HG02678 (cell line): ENCODE results near the gene DOK6.

ENCODE experiments used
- ATAC-seq: cut with Tn5 transposase; IDR thresholded peaks from one replicate; pipeline ENCODE4 v1.9.1; 2021; ENCODE audit warnings: mild to moderate bottlenecking, moderate library complexity; ENCODE audit not compliant: unreplicated experiment

Gene DOK6

DNA sequence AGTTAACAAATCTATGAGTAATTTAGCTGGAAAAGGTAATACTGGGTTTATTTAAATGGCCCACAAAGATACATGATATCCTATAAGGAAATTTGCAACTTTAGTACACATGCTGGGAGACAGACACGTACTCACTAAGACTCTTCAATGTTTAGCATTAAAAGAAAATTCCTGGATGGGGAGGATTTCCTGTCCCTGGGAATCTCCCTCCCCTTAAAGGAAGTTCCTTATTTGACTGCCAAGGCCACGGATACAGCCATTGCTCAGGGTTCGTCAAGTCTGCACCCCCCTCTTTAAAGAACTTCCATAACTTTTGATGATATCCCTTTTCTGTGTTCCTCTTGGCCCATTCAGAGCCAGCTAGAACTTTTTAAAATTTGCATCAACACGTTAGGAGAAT lies 279.4 kb downstream of the DOK6 start:
- no peak for ATAC-seq

DNA sequence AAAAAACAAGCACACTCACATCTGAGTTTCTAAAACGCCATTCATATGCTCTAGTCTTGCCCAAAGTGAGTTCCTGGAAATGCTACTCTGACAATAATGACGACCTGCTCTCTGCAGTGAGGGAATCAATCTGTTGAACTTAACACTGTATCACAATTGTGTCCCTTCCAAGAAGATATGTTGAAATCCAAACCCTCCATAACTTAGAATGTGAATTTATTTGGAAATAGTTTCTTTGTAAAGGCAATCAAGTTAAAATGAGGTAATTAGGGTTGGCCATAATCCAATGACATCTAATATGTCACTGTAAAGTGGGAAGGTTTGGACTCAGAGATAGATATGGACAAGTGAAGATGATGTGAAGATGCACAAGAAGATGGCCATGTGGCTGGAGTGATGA lies 282.5 kb downstream of the DOK6 start:
- no peak for ATAC-seq

DNA sequence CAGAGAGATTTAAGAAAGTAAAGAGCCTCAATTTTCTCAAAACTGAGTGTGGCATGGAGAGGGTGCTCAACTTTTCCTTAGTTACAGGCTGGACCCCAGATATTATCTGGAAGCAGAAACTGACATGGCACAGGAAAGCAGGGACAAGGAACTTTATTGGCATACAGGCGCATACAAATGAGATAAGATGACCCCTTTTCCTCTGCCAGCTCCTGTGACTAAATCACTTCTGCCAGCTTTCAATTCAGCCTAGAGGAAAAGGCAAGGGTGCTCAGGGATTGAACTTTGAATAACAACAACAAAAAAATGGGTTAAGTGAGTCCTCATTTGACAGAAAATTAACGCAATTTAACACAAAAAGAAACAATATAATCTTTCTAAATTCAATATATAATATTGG lies 284.1 kb downstream of the DOK6 start:
- ATAC-seq: no peak

DNA sequence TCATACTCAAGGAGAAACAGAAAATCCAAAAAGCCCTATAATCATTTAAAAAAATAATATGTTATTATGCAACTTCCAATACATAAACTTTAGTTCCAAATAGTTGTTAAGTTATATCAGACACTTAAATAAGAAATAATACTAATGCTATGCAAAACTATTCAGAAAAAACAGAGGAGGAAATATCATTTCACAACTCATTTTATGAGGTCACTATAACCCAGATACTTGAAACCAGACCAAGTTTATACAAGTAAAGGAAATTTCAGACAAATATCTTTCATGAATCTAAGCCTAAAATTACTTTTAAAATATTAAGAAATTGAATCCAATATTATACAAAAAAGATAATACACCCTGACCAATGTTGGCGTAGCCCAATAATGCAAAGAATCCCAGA lies 286.2 kb downstream of the DOK6 start:
- no peak for ATAC-seq

DNA sequence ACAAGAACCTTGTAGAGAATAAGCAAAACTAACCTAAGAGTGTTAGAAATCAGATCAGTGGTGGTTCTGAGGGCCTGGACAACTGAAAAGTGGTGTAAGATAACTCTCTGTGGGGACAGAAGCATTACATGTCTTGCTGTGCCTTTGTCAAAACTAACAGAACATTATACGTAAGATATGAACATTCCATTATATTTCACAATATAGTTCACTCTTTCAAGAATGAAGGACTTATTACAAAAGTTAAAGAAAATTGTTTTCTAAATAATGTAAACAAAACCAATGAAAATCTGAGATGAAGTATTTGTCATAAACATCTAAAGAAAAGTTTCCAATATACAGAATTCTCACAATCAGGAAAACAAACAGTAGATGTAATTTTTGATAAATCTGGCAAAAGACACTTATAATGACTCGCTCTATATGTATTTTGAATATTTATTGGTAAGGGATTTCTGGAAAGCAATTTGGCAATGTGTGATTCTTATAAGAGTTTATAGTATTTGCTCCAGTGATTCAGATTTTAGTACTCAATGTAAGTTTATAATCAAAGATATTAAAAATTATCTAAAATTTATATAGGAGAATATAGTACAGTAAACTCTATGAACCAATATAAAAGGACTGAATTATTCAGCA lies 288.6 kb downstream of the DOK6 start:
- no peak for ATAC-seq

DNA sequence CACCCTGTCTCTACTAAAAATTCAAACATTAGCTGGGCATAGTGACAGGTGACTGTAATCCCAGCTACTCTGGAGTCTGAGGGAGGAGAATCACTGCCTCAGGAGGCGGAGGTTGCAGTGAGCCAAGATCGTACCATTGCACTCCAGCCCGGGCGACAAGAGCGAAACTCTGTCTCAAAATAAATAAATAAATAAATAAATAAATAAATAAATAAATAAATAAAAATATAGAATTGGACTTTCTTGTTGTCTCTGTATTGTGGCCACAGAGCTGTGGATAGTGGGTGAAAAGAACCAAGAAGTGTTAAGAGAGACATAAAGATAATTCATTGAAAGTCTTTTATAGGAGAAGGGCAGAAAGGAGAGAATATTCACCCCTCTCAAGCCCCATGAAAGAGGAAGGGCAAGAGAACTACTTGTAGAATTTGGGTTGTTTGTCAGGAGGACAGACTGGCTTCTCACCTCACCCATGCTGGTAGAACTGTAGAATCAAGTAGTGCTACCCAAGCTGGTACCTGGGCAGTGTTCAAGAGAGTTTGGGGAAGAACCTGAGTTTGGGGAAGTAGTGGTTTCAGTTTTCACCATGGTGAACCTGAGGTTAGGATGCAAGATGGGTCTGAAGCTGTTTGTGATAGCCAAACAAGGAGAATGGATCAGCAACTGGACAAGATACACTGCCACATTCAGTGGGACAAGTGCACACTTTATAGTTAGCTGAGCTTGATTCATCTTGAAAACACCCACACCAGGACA lies 290.5 kb downstream of the DOK6 start:
- peak; percentile 51 for ATAC-seq

DNA sequence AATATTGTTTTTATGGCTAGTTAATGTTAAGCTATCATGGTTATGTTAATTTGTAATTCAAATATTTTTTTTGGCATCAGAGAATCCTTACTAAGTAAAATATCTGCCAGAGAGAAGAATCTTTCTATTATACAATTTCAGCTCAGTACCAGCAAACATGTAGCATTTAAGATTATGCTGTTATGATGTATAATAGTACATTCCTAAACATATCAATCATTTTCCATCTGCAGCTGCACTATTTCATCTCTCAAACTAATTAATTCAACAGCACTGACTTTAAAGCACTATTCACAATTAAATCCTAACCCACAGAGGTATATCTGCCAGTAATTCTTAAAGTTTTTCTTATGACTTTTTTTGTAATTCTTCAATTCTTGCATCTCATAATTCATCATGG lies 296.4 kb downstream of the DOK6 start:
- no peak for ATAC-seq

DNA sequence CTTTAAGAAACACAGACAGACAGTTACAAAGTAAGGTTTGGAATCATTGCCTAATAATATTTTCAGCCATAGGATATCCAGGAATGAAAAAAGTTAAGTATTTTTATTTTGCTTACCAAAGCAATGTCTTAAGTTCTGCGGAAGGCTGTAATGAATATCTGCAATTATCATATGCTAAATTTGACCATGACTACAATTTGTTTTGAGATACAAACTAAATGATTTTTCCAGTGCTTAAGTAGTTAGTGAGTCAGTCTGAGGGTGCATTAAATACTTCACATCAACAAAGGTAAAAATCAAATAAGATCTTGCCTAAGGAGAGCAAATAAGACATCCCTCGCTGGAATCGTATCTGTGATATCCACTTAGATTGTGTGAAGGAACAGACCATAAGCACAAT lies 297.0 kb downstream of the DOK6 start:
- no peak for ATAC-seq

DNA sequence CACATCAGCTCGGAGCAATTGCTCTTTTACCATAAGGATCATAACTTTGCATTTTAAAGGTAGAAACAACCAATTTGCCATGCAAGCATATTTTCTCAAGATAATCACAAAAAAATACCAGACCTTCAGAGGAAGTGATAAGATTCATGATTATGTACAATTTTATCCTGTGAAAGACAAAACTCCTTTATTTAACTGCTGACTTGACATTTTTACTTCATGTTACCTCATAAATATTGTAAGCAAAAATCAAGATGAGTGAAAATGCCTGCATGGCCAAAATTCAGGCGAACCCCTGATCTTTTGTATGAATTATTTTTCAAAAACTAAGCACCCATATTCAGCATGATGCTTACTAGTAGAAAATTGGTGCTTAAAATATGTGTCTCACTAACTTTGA lies 300.6 kb downstream of the DOK6 start:
- no peak for ATAC-seq

DNA sequence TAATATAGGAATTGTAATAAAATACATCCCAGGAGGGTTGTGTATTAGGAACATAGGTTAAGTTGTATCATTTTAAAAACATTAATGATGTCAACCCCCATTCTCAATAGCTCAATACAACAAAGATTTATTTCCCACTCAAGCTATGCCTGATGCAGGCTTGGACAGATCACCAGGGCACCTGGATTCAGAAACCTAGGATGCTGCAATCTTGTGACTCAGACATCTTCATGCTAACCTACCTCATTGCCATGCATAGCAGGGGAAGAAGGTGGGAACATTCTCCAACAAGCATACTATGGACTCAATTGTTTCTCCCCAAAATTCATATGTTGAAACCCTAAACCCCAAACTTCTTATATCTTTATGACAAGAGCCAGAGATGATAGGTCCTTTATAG lies 302.8 kb downstream of the DOK6 start:
- no peak for ATAC-seq

DNA sequence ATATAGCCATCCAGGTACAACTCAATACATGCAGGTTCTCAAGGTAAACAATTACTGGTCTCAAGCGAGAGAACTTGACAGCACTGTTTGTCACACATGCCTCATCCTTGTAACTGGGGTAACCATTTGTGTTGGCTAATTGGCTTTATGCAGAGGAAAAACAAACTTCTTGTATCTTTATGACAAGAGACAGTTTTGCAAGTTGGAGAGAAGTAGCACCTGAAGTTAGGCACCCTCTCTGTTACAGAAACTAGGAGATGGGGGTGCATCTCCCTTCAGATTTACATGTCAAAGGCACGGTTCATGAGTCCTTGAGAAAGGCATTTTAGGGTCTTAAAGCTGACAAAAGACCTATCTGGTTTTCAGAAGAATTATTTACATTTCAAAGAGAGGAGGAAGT lies 305.3 kb downstream of the DOK6 start:
- no peak for ATAC-seq

DNA sequence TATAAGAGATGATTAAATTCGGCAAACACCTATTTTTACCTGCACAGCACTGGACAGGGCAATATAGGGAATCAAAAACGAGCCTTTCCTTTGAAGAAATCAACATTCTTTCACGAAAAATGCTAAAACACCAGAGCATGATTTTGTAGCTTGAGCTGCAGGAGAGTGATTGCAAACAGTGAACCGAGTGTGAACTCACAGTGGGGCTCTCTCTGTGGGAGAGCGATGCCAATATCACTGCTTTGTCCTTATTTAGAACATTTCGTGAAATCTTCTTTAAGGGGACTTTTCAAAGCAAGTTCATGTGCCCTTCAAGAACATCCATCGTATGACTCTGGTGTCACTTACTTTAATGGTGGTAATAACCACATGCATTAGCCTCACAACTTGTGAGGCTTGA lies 308.2 kb downstream of the DOK6 start:
- no peak for ATAC-seq

DNA sequence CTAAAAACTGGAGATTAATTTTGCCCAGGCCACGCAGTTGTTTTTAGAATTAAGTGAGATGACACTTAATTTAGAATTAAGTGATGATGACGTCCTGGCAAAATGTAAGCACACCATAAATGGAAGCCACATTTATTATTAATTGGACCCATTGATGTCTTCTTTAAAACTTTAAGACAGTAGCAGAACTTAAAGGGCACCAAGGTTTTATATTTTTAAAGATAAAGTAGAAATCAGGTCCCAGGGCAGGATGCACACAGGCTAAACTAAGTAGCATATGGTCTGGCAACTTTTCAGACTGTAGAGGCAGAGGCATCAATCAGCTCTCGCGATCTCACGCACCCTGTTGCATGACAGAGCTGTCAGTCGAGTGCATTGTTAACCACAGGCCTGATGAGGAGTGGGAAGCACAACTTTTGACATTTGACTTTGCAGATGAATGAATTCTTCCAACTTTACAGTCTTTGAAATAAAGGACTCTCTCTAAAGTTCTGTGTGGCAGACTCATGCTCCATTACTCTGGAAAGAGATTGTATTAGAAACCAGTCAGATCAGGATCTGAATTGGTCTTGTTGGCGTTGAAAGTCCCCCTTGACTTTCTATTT lies 314.6 kb downstream of the DOK6 start:
- no peak for ATAC-seq

DNA sequence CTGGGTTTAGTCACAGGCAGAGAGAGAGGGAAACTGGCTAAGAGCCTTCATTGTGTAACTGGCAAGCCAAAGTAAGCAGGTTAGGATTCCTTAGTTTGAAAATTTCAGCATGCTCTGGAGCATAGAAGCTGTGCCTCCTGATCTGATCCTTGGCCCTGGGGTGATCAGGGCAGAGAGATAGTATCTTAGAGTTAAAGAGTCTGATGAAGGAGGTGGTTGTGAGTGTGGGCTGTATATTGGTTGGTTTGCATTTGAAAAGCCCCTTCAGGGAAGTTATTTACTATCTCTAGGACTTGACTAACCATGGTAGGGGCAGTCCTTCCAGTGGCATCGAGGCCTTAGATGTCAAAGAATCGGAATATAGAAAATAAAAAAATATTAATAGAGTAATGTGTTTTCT lies 316.9 kb downstream of the DOK6 start:
- ATAC-seq: no peak

DNA sequence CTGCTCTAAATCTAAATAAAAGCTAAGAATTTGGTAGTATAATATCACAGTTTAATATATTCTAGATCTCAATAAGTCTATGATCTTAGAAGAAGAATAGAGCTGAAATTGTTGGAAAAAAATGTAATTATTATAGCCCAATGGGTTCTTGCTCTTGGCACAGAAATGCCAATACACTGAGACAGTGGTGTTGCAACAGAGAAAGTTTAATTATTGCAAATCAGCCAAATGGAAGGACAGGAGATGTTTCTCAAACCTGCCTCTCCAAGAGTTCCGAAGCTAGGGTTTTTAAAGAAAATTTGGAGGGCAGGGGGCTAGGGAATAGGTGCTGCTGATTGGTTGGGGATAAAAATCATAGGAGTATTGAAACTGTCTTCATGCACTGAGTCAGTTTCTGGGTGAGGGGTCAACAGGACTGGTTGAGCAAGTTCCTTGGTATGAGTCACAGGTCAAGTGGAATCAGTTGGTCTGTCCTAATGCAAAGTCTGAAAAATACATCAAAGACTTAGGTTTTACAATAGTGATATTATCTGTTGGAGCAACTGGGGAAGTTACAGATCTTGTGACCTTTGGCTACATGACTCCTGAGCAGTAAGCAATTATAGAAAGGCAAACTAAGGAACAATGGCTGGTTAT lies 318.3 kb downstream of the DOK6 start:
- no peak for ATAC-seq

DNA sequence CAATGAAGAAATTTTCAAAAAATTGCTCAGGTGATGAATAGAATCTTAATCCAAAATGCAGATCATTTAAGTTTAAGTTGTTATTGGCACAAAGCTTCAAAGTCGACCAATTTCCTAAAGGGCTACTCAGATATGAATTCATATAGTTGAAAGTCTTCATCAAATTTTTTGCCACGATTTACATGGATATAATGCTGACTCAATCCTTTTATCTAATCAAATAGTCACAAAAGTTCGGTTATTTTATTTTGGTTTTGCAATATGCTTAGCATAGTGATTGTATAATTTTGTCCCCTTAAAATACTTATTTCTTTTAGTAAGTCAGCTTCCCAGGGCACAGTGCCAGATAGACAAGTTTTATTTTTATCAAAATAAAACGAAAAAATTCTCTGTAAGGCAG lies 319.7 kb downstream of the DOK6 start:
- ATAC-seq: no peak

DNA sequence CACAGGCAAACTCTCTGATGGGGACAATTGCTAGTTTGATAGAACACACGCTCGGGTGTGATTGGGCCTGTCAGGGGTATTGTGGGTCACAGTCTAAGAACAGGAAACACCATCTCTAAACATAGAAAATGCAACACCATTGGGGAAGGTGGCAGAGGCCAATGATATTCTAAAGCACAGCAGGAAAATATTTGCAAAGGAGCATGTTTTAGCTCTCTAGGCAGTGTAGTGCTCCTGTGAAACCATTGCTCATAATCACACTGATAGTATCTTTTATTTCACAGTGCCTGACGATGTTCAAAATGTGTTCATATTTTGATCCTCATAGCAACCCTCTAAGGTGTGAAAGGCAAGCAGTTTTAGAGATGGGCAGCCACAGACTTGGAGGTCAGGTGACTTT lies 322.7 kb downstream of the DOK6 start:
- ATAC-seq: no peak

DNA sequence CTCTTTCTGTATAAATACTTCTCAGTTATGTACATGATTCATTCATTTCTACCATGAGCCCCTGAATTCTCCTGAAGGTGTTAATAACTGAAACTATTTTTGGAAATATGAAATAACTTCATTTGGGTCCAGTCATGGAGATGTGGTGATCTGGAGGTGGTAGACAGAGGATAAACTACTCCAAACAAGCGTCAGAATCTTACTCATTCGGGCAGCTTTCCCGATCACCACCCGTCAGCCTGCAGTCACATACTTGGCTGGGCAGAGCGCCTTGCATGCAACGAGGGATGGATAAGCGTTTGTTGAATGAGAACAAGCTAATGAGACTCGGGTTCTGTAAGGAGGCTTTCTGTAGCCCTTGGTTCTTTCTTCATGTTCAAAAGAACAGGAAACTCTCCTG lies 324.3 kb downstream of the DOK6 start:
- no peak for ATAC-seq

DNA sequence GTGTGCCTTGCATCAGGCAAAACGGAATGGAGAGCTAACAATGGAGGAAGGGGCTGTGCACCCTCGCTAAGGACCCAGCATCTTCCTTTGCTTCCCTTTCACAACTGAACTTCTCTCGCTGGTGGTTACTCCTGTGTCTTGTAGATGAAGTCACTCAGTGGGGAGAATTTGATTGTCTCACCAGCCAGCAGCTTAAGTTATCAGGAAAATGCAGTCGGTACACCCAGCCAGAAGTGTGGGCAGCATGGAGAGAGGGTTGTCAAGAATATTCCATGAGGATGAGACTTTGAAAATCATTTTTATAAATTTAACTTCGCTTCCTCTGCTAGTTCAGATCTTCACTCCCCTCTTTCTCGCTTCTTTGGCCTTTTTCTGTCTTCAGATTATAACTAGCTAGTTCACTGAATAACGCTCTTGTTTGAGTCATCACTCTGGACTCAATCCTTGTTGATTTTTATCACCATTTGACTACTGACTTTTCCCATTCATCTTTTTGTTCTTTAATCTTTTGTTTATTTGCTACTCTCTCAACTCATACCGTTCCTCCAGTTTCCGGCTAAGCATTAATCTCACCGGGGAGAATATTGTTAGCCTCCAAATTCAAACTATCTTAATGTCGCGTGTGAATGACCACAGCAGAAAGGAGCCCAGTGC lies 325.3 kb downstream of the DOK6 start:
- no peak for ATAC-seq

DNA sequence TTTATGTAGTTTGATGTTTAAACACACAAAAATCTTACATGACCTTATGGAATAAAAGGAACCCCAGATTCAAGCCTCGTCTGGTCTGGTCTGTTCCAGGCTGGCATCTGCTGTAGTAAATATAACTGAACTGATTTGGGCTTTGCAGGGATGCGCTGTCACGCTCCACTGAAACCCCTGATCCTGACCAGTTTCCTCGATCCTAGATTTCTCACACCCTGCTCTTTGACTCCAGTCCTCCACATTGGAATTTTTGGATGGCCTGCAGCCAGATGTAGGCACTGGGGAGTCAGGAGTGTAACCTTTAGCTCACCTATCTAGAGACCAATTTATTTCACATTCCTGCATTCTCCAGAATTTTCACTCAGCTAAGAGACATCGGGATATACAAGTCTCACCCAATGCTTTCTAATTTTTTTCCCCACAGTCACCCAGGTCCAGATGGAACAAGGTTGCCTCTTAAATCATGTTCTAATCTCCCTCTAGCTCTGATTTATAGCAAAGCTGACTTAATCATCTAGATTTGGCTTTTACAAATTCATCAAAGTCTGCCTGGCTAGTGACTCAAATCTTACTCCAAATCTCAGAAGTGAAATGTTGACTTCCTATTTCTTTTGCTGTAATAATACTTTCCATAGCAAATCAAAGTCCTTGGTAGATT lies 327.4 kb downstream of the DOK6 start:
- ATAC-seq: no peak

DNA sequence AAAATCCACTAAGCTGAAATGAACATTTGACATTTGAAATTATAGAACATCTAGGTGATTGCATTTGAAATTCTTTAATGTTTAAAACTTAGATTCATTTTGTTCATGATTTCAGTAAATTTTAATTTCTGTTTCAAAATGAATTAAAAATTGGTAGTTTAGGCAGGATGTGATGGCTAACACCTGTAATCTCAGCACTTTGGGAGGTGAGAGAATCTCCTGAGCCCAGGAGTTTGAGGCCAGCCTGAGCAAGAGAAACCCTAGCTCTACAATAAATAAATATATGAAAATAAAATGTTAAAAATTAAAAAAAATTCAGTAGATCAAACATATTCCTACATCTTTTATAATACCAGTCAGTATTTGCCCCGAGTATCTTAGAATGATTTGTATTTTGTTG lies 330.0 kb downstream of the DOK6 start:
- no peak for ATAC-seq
